ENCODE data around the gene RIMOC1.

DNA sequence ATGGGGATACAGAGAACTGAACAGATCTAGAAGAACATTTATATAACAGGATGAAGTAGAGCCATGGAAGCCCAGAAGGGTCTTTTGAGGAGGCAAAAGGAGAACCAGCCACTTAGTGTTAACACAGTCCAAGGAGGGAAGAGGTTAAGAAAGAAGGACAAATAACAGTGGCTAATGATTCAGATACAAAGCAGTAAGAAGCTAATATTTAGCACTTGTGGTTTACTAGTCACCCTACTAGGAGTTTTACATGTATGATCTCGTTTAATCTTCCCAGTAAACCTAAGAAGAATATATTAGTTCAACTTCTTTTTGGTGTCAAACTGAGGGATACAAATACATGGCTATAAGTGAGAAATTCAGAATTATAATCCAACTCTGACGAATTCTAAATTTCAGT, 28.6 kb downstream of the RIMOC1 start:
- TF ChIP-seq CTCF (conservative IDR thresholded peaks at IDR 0.05) (no peak), ZFX (IDR thresholded peaks at IDR 0.05) (no peak)

Data from C4-2B (cell line).